ENCODE data around the gene MMD. TPM values are rescaled to one million over a fixed set of nuclear protein-coding genes. Genes with fewer than 3 reads are reported as not detected.
"Not testable (repeated sequence)": the region's sequence is repeated elsewhere in the genome, so short reads cannot be mapped to it uniquely, and the experiment has no call there.

Gene MMD
- total RNA-seq, 4 donors from 2014 or later = 4.6 to 25.7 (median 11.3) TPM

GRCh38 chr17:55432358-55433028, 10.9 kb upstream of the MMD start:
- H3K9me3 ChIP-seq = no peaks in the 10 kb centered on the region
- H3K4me1 ChIP-seq = no peaks in the 10 kb centered on the region
- H3K4me3 ChIP-seq = no peak overlapping the region
- H3K27ac ChIP-seq = no peak overlapping the region
- ATAC-seq (no peak), DNase-seq (no peak)
- H3K27me3 ChIP-seq = no peaks in the 10 kb centered on the region
- TF ChIP-seq CTCF (IDR thresholded peaks at IDR 0.05 in 4 of 5, conservative IDR thresholded peaks at IDR 0.05 in 1 of 5) (no peak), POLR2A (IDR thresholded peaks at IDR 0.05) (no peak)
- intact Hi-C loops (cut with DNase I; ENCODE audit: low total_unique reads) (no loop called here), in situ Hi-C loops (cut with MboI; ENCODE audit: low sequenced_read_pairs in 4 of 4) (no loop called here)
- no peaks in the 10 kb centered on the region for H3K36me3 ChIP-seq

GRCh38 chr17:55431914-55432313, 10.3 kb upstream of the MMD start:
- intact Hi-C loops (cut with DNase I; ENCODE audit: low total_unique reads); H3K27ac ChIP-seq; H3K36me3 ChIP-seq; in situ Hi-C loops (cut with MboI; ENCODE audit: low sequenced_read_pairs in 4 of 4); H3K4me3 ChIP-seq; H3K27me3 ChIP-seq; H3K4me1 ChIP-seq; DNase-seq; H3K9me3 ChIP-seq; ATAC-seq: not testable (repeated sequence)

- in situ Hi-C loops (cut with MboI; ENCODE audit: low sequenced_read_pairs in 4 of 4) (no loop called here), intact Hi-C loops (cut with DNase I; ENCODE audit: low total_unique reads) (no loop called here)
- Histone ChIP-seq H3K36me3 (no peaks in the 10 kb centered on the region), H3K9me3 (no peaks in the 10 kb centered on the region), H3K27me3 (no peaks in the 10 kb centered on the region), H3K4me1 (no peaks in the 10 kb centered on the region), H3K27ac (peak overlapping the region in 3 of 4 donors; percentile 46 to 54 (median 47)), H3K4me3 (no peak overlapping the region)
- DNase-seq = no peak
- no peak for ATAC-seq
- no peak for TF ChIP-seq CTCF (IDR thresholded peaks at IDR 0.05 in 4 of 5, conservative IDR thresholded peaks at IDR 0.05 in 1 of 5)
- no peak for TF ChIP-seq POLR2A (IDR thresholded peaks at IDR 0.05)
These were observed 9.1 kb upstream of the MMD start for GRCh38 chr17:55430541-55431288.

- H3K27ac ChIP-seq = no peak overlapping the region
- H3K27me3 ChIP-seq = no peaks in the 10 kb centered on the region
- H3K9me3 ChIP-seq = no peaks in the 10 kb centered on the region
- ATAC-seq = no peak
- no peak for DNase-seq
- no peaks in the 10 kb centered on the region for H3K36me3 ChIP-seq
- TF ChIP-seq CTCF (IDR thresholded peaks at IDR 0.05 in 4 of 5, conservative IDR thresholded peaks at IDR 0.05 in 1 of 5) (no peak), POLR2A (IDR thresholded peaks at IDR 0.05) (no peak)
- no peak overlapping the region for H3K4me3 ChIP-seq
- H3K4me1 ChIP-seq = no peaks in the 10 kb centered on the region
- in situ Hi-C loops (cut with MboI; ENCODE audit: low sequenced_read_pairs in 4 of 4) (no loop called here), intact Hi-C loops (cut with DNase I; ENCODE audit: low total_unique reads) (loop anchor here (10.0 kb wide), 1 partner anchor 163 kb away; the partner anchor contains the start of gene HLF)
These were observed 5.9 kb upstream of the MMD start for GRCh38 chr17:55427587-55427882.

GRCh38 chr17:55426851-55427586, 5.4 kb upstream of the MMD start:
- no peaks in the 10 kb centered on the region for H3K36me3 ChIP-seq
- intact Hi-C loops (cut with DNase I; ENCODE audit: low total_unique reads) (loop anchor here (10.0 kb wide), 1 partner anchor 162 kb away; the partner anchor contains the start of gene HLF), in situ Hi-C loops (cut with MboI; ENCODE audit: low sequenced_read_pairs in 4 of 4) (no loop called here)
- no peaks in the 10 kb centered on the region for H3K27me3 ChIP-seq
- DNase-seq = no peak
- no peak overlapping the region for H3K4me3 ChIP-seq
- H3K27ac ChIP-seq = no peak overlapping the region
- H3K9me3 ChIP-seq = no peaks in the 10 kb centered on the region
- no peak for TF ChIP-seq CTCF (IDR thresholded peaks at IDR 0.05 in 4 of 5, conservative IDR thresholded peaks at IDR 0.05 in 1 of 5)
- no peak for TF ChIP-seq POLR2A (IDR thresholded peaks at IDR 0.05)
- ATAC-seq = no peak
- H3K4me1 ChIP-seq = peaks cover 4 to 5% of the 10 kb centered on the region in 2 donors
